GM19463 (cell line): ENCODE data around the gene FRMD1.

Source experiments
- ATAC-seq: cut with Tn5 transposase; IDR thresholded peaks from one replicate; pipeline ENCODE4 v1.9.1; 2021; ENCODE audit warnings: mild to moderate bottlenecking, moderate library complexity; ENCODE audit not compliant: unreplicated experiment

The FRMD1 gene

GRCh38 chr6:168045706-168046620, 33.0 kb downstream of the FRMD1 start:
- no peak for ATAC-seq

GRCh38 chr6:168045141-168045691, 33.8 kb downstream of the FRMD1 start:
- no peak for ATAC-seq

- ATAC-seq = no peak
Measured at GRCh38 chr6:168044521-168045130, 34.4 kb downstream of the FRMD1 start.

GRCh38 chr6:168043848-168044415, 35.1 kb downstream of the FRMD1 start:
- no peak for ATAC-seq

- ATAC-seq = no peak
Measured at GRCh38 chr6:168043193-168043847, 35.7 kb downstream of the FRMD1 start.

GRCh38 chr6:168042426-168043192, 36.4 kb downstream of the FRMD1 start:
- ATAC-seq = no peak

- no peak for ATAC-seq
Measured at GRCh38 chr6:168041928-168042327, 37.1 kb downstream of the FRMD1 start.

GRCh38 chr6:168040856-168041496, 38.0 kb downstream of the FRMD1 start:
- no peak for ATAC-seq

GRCh38 chr6:168039849-168040248, 39.2 kb downstream of the FRMD1 start:
- ATAC-seq = no peak

- no peak for ATAC-seq
Measured at GRCh38 chr6:168039301-168039700, 39.7 kb downstream of the FRMD1 start.

GRCh38 chr6:168038576-168039140, 40.4 kb downstream of the FRMD1 start:
- ATAC-seq = no peak

- ATAC-seq = no peak
Measured at GRCh38 chr6:168037856-168038255, 41.2 kb downstream of the FRMD1 start.

GRCh38 chr6:168037242-168037641, 41.8 kb downstream of the FRMD1 start:
- no peak for ATAC-seq

GRCh38 chr6:168035661-168036545, 43.1 kb downstream of the FRMD1 start:
- ATAC-seq = no peak

- no peak for ATAC-seq
Measured at GRCh38 chr6:168035098-168035660, 43.8 kb downstream of the FRMD1 start.

GRCh38 chr6:168034537-168034936, 44.5 kb downstream of the FRMD1 start:
- ATAC-seq = no peak

- no peak for ATAC-seq
Measured at GRCh38 chr6:168033791-168034190, 45.2 kb downstream of the FRMD1 start.
